PC-3 (cell line): Measurements from ENCODE around the gene P2RX2. TPM values are rescaled to one million over a fixed set of nuclear protein-coding genes. Genes with fewer than 3 reads are reported as not detected.

Source experiments
- ATAC-seq: fragments of 200-7000 bp; cut with Tn5 transposase; 2 replicates; pipeline ENCODE4 v1.9.1; 2020; ENCODE audit warnings: mild to moderate bottlenecking, moderate library complexity
- BruUV-seq: library from RNA; stranded (reverse); fragments of 400-500 nt; replicated peaks from 2 replicates; lab custom pipeline; 2021; lab: Mats Ljungman, UMichigan
- CTCF ChIA-PET: fragments of 300-600 bp; sonication (Branson Sonifier 250); formaldehyde crosslinking; loops from one replicate; lab custom pipeline; 2022; ENCODE audit warnings: antibody characterized with exemption; lab: Charles Lee
- POLR2A ChIA-PET: fragments of 300-600 bp; sonication (Branson Sonifier 250); formaldehyde crosslinking; loops from one replicate; lab custom pipeline; 2022; ENCODE audit warnings: antibody characterized with exemption; ENCODE audit not compliant: unreplicated experiment; lab: Charles Lee
- DNase-seq: peaks from one replicate; pipeline ENCODE4 v3.0.0-alpha.2; 2015
- H2AFZ ChIP-seq: fragments of 300-600 bp; sonication (generic); 2 replicates; pipeline ENCODE4 v1.6.0; 2016; ENCODE audit warnings: antibody characterized with exemption, low read length
- H3F3A ChIP-seq: fragments of 300-600 bp; sonication (generic); one replicate; pipeline ENCODE4 v1.6.0; 2017; ENCODE audit warnings: antibody characterized with exemption, low read length, control low read depth, mild to moderate bottlenecking; ENCODE audit not compliant: unreplicated experiment
- H3K27ac ChIP-seq: fragments of 300-600 bp; sonication (generic); 2 replicates; pipeline ENCODE4 v1.5.1; 2016; ENCODE audit warnings: mild to moderate bottlenecking, low read length
- H3K27me3 ChIP-seq: fragments of 300-600 bp; sonication (generic); 2 replicates; pipeline ENCODE4 v1.6.1; 2016; ENCODE audit warnings: low read length, mixed read lengths
- H3K36me3 ChIP-seq: fragments of 300-600 bp; sonication (generic); 2 replicates; pipeline ENCODE4 v1.6.1; 2016; ENCODE audit warnings: low read depth, mixed run types, low read length, mixed read lengths
- H3K4me1 ChIP-seq: fragments of 300-600 bp; sonication (generic); 2 replicates; pipeline ENCODE4 v1.5.1; 2016; ENCODE audit warnings: low read length; ENCODE audit not compliant: insufficient read depth
- H3K4me2 ChIP-seq: fragments of 300-600 bp; sonication (generic); 2 replicates; pipeline ENCODE4 v1.6.0; 2016; ENCODE audit warnings: low read length
- H3K4me3 ChIP-seq: fragments of 300-600 bp; sonication (generic); 2 replicates; pipeline ENCODE4 v1.5.1; 2016; ENCODE audit warnings: mild to moderate bottlenecking, low read length, mixed read lengths
- H3K79me2 ChIP-seq: fragments of 300-600 bp; sonication (generic); 2 replicates; pipeline ENCODE4 v1.6.1; 2017; ENCODE audit warnings: low read length, mixed read lengths
- H3K9ac ChIP-seq: fragments of 300-600 bp; sonication (generic); 2 replicates; pipeline ENCODE4 v1.6.0; 2016; ENCODE audit warnings: mild to moderate bottlenecking, low read length
- H3K9me2 ChIP-seq: fragments of 300-600 bp; sonication (generic); replicated peaks from 2 replicates; pipeline ENCODE4 v1.6.1; 2016; ENCODE audit warnings: mixed run types, low read length, mixed read lengths
- H3K9me3 ChIP-seq: fragments of 300-600 bp; sonication (generic); 2 replicates; pipeline ENCODE4 v1.6.1; 2016; ENCODE audit warnings: low read length, mixed read lengths
- H4K20me1 ChIP-seq: fragments of 300-600 bp; sonication (generic); 2 replicates; pipeline ENCODE4 v1.6.1; 2016; ENCODE audit warnings: low read length, mixed read lengths
- EZH2 ChIP-seq: fragments of 300-600 bp; sonication (generic); IDR thresholded peaks from one replicate; pipeline ENCODE4 v1.6.1; 2017; ENCODE audit warnings: antibody characterized with exemption, mild to moderate bottlenecking, low read length; ENCODE audit not compliant: unreplicated experiment
- EZH2phosphoT487 ChIP-seq: fragments of 300-600 bp; sonication (generic); IDR thresholded peaks from 2 replicates; pipeline ENCODE4 v1.6.1; 2018; ENCODE audit warnings: mild to moderate bottlenecking, antibody characterized with exemption, low read length, borderline replicate concordance
- intact Hi-C: fragments of 100-400 bp; cut with micrococcal nuclease; formaldehyde crosslinking; loops from 2 replicates; pipeline ENCODE4 v1.9.0; 2023
- total RNA-seq: library from RNA; depleted of rRNA; stranded (reverse); fragments of >200 nt; gene quantifications from 2 replicates; pipeline ENCODE4 v1.2.3, GENCODE V29; 2014
- TF ChIP-seq, protein P1 (sequence below): fragments of 300-600 bp; sonication (generic); conservative IDR thresholded peaks from 2 replicates; pipeline ENCODE4 v1.5.1; 2017; ENCODE audit warnings: antibody characterized with exemption, low read depth, mild to moderate bottlenecking, low read length

The P2RX2 gene
- total RNA-seq, 1 experiment from 2014 or later, result not detected

- TF ChIP-seq EZH2phosphoT487 (no peak), EZH2 (no peak)
- TF ChIP-seq, protein P1, sequence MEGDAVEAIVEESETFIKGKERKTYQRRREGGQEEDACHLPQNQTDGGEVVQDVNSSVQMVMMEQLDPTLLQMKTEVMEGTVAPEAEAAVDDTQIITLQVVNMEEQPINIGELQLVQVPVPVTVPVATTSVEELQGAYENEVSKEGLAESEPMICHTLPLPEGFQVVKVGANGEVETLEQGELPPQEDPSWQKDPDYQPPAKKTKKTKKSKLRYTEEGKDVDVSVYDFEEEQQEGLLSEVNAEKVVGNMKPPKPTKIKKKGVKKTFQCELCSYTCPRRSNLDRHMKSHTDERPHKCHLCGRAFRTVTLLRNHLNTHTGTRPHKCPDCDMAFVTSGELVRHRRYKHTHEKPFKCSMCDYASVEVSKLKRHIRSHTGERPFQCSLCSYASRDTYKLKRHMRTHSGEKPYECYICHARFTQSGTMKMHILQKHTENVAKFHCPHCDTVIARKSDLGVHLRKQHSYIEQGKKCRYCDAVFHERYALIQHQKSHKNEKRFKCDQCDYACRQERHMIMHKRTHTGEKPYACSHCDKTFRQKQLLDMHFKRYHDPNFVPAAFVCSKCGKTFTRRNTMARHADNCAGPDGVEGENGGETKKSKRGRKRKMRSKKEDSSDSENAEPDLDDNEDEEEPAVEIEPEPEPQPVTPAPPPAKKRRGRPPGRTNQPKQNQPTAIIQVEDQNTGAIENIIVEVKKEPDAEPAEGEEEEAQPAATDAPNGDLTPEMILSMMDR, result no peak
- no peak overlapping the region for H3K27ac ChIP-seq
- no peaks in the 10 kb centered on the region for H3K79me2 ChIP-seq
- DNase-seq (no peak), ATAC-seq (no peak)
- no peaks in the 10 kb centered on the region for H4K20me1 ChIP-seq
- no peaks in the 10 kb centered on the region for H3K9me3 ChIP-seq
- no TSS peak for BruUV-seq
- intact Hi-C loops, result no loop called here
- peaks cover 48% of the 10 kb centered on the region for H3K36me3 ChIP-seq
- ChIA-PET POLR2A (no interaction called here), CTCF (interaction anchor here (0.7 kb wide), 1 partner anchor 226 kb away, joined by 3 read pairs; no protein-coding TSS in a partner anchor)
- H3K4me3 ChIP-seq, result no peak overlapping the region
- H3K9me2 ChIP-seq, result no peaks in the 10 kb centered on the region
- no peaks in the 10 kb centered on the region for H3F3A ChIP-seq
- no peaks in the 10 kb centered on the region for H3K4me1 ChIP-seq
- no peak overlapping the region for H3K9ac ChIP-seq
- H2AFZ ChIP-seq, result no peak overlapping the region
- H3K4me2 ChIP-seq, result no peak overlapping the region
- no peaks in the 10 kb centered on the region for H3K27me3 ChIP-seq
Measured at GRCh38 chr12:132639956-132640520, 21.5 kb downstream of the P2RX2 start.

DNA sequence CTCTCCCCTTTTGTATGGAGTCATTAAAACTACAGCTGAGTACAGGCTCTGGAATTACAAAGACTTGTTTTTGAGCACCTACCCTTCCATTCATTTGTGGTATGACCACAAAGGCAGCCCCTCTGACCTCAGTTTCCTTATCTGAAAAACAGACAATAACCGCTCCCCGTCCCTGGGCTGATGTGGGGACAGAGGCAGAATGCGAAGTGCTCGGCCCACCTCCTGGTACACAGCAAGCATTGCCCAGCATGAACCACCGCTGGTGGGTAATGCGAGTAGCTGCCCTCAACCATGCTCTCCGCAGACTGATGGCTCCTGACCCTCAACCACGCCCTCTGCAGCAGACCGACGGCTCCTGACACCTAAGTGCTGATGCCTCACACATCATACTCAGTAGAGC is 22.4 kb downstream of the P2RX2 start:
- H3K9me3 ChIP-seq, result no peaks in the 10 kb centered on the region
- intact Hi-C loops, result no loop called here
- peaks cover 42% of the 10 kb centered on the region for H3K36me3 ChIP-seq
- H4K20me1 ChIP-seq, result no peaks in the 10 kb centered on the region
- ChIA-PET POLR2A (no interaction called here), CTCF (no interaction called here)
- H3K27me3 ChIP-seq, result no peaks in the 10 kb centered on the region
- H3F3A ChIP-seq, result no peaks in the 10 kb centered on the region
- no peaks in the 10 kb centered on the region for H3K4me1 ChIP-seq
- no peak overlapping the region for H3K9ac ChIP-seq
- no peak for TF ChIP-seq EZH2phosphoT487
- TF ChIP-seq, protein P1, result no peak
- no peak for TF ChIP-seq EZH2
- H3K27ac ChIP-seq, result no peak overlapping the region
- no peak overlapping the region for H3K4me2 ChIP-seq
- H3K79me2 ChIP-seq, result no peaks in the 10 kb centered on the region
- ATAC-seq, result no peak
- DNase-seq, result no peak
- H3K4me3 ChIP-seq, result no peak overlapping the region
- H3K9me2 ChIP-seq, result no peaks in the 10 kb centered on the region
- no TSS peak for BruUV-seq
- H2AFZ ChIP-seq, result no peak overlapping the region

- Histone ChIP-seq H3K4me2 (no peak overlapping the region), H3K9me2 (no peaks in the 10 kb centered on the region), H3K9me3 (no peaks in the 10 kb centered on the region), H3K27ac (no peak overlapping the region), H3K79me2 (no peaks in the 10 kb centered on the region), H2AFZ (no peak overlapping the region), H4K20me1 (no peaks in the 10 kb centered on the region), H3K4me3 (no peak overlapping the region), H3F3A (no peaks in the 10 kb centered on the region), H3K4me1 (no peaks in the 10 kb centered on the region), H3K36me3 (peaks cover 41% of the 10 kb centered on the region), H3K9ac (no peak overlapping the region), H3K27me3 (no peaks in the 10 kb centered on the region)
- BruUV-seq, result TSS peak; percentile 18
- no peak for TF ChIP-seq EZH2
- TF ChIP-seq EZH2phosphoT487, result no peak
- TF ChIP-seq, protein P1, result no peak
- ATAC-seq, result no peak
- intact Hi-C loops, result no loop called here
- POLR2A ChIA-PET, result no interaction called here
- no peak for DNase-seq
- CTCF ChIA-PET, result no interaction called here
Measured at GRCh38 chr12:132641811-132642650, 23.5 kb downstream of the P2RX2 start.
